ENCODE results near the gene SLC35G2. TPM values are rescaled to one million over a fixed set of nuclear protein-coding genes. Genes with fewer than 3 reads are reported as not detected.

SLC35G2 gene
- total RNA-seq (10 to 100 TPM in 1 of 2 donors, 1 to 10 TPM in 1; 7.5 to 13.1 TPM), polyA plus RNA-seq (1 to 10 TPM; 1.1 to 2.3 TPM)
- long read RNA-seq, donor 1, transcript SLC35G2-201 (2 exons, 1,577 nt), result major isoform, 15 of 37 reads
- long read RNA-seq, donor 1, transcript SLC35G2-202 (2 exons, 2,060 nt), result minor isoform, 14 of 37 reads
- long read RNA-seq, donor 1, partial matches to known transcripts, result 0 of 37 reads
- long read RNA-seq, donor 1, other reads (novel, unspliced or antisense), result 8 of 37 reads
- long read RNA-seq, donor 2, partial matches to known transcripts, result 7 of 16 reads
- long read RNA-seq, donor 2, other reads (novel, unspliced or antisense), result 4 of 16 reads

- no peaks in the 10 kb centered on the region for H3K9me3 ChIP-seq (ENCODE audit: control insufficient read depth, low read length)
- intact Hi-C loops (cut with DNase I), result loop anchor here in 1 of 2 donors (1.0 to 5.0 kb wide), 2 partner anchors 43 to 67 kb away; partner anchors contain the start of genes NCK1 and STAG1
- H3K4me1 ChIP-seq (ENCODE audit: control insufficient read depth in 1 of 2, insufficient read depth in 2 of 2, low read length in 2 of 2), result no peaks in the 10 kb centered on the region
- peak; percentile 61 to 84 for DNase-seq
- ATAC-seq (ENCODE audit: low FRiP score), result peak; percentile 90
- 1% methylated on average over 60 of the region's 60 CpGs for WGBS, 2 donors
- peak within 1 kb of the TSS; percentile 38 to 58 for H3K4me3 ChIP-seq (ENCODE audit: low read length in 2 of 2)
- H3K36me3 ChIP-seq (ENCODE audit: control insufficient read depth in 1 of 2, insufficient read depth in 2 of 2, low read length in 1 of 2), result no peaks in the 10 kb centered on the region
- H3K27me3 ChIP-seq (ENCODE audit: control insufficient read depth in 1 of 2, insufficient read depth in 2 of 2, low read length in 1 of 2), result no peaks in the 10 kb centered on the region
- no peak within 1 kb of the TSS for H3K27ac ChIP-seq (ENCODE audit: low read depth in 1 of 2, low read length in 2 of 2)
Observed at GRCh38 chr3:136818769-136819391, at the start of gene SLC35G2. Gene SLC35G2, plus strand, starts transcription at chr3:136819126. Its CDS starts 35,335 bp downstream, at chr3:136854461.

GRCh38 chr3:136772709-136773108, 46.2 kb upstream of the SLC35G2 start:
- DNase-seq, result no peak
- Histone ChIP-seq H3K4me3 (ENCODE audit: low read length in 2 of 2) (no peak overlapping the region), H3K27me3 (ENCODE audit: control insufficient read depth in 1 of 2, insufficient read depth in 2 of 2, low read length in 1 of 2) (no peaks in the 10 kb centered on the region), H3K27ac (ENCODE audit: low read depth in 1 of 2, low read length in 2 of 2) (no peak overlapping the region), H3K36me3 (ENCODE audit: control insufficient read depth in 1 of 2, insufficient read depth in 2 of 2, low read length in 1 of 2) (no peaks in the 10 kb centered on the region), H3K9me3 (ENCODE audit: control insufficient read depth, low read length) (no peaks in the 10 kb centered on the region), H3K4me1 (ENCODE audit: control insufficient read depth in 1 of 2, insufficient read depth in 2 of 2, low read length in 2 of 2) (no peaks in the 10 kb centered on the region)
- intact Hi-C loops (cut with DNase I), result no loop called here
- WGBS, 2 donors, result 21 to 26% methylated on average over 1 of the region's 1 CpG
- ATAC-seq (ENCODE audit: low FRiP score), result no peak

GRCh38 chr3:136778865-136779264, 40.1 kb upstream of the SLC35G2 start:
- 37 to 39% methylated on average over 4 of the region's 4 CpGs for WGBS, 2 donors
- DNase-seq, result no peak
- Histone ChIP-seq H3K9me3 (ENCODE audit: control insufficient read depth, low read length) (no peaks in the 10 kb centered on the region), H3K36me3 (ENCODE audit: control insufficient read depth in 1 of 2, insufficient read depth in 2 of 2, low read length in 1 of 2) (no peaks in the 10 kb centered on the region), H3K4me3 (ENCODE audit: low read length in 2 of 2) (no peak overlapping the region), H3K27ac (ENCODE audit: low read depth in 1 of 2, low read length in 2 of 2) (no peak overlapping the region), H3K4me1 (ENCODE audit: control insufficient read depth in 1 of 2, insufficient read depth in 2 of 2, low read length in 2 of 2) (no peaks in the 10 kb centered on the region), H3K27me3 (ENCODE audit: control insufficient read depth in 1 of 2, insufficient read depth in 2 of 2, low read length in 1 of 2) (no peaks in the 10 kb centered on the region)
- no peak for ATAC-seq (ENCODE audit: low FRiP score)
- intact Hi-C loops (cut with DNase I), result no loop called here

GRCh38 chr3:136780741-136781140, 38.2 kb upstream of the SLC35G2 start:
- Histone ChIP-seq H3K4me3 (ENCODE audit: low read length in 2 of 2) (no peak overlapping the region), H3K9me3 (ENCODE audit: control insufficient read depth, low read length) (no peaks in the 10 kb centered on the region), H3K36me3 (ENCODE audit: control insufficient read depth in 1 of 2, insufficient read depth in 2 of 2, low read length in 1 of 2) (no peaks in the 10 kb centered on the region), H3K27ac (ENCODE audit: low read depth in 1 of 2, low read length in 2 of 2) (no peak overlapping the region), H3K4me1 (ENCODE audit: control insufficient read depth in 1 of 2, insufficient read depth in 2 of 2, low read length in 2 of 2) (no peaks in the 10 kb centered on the region), H3K27me3 (ENCODE audit: control insufficient read depth in 1 of 2, insufficient read depth in 2 of 2, low read length in 1 of 2) (no peaks in the 10 kb centered on the region)
- intact Hi-C loops (cut with DNase I), result no loop called here
- DNase-seq (no peak), ATAC-seq (ENCODE audit: low FRiP score) (no peak)
- WGBS, 2 donors, result 96 to 98% methylated on average over 4 of the region's 4 CpGs

- Histone ChIP-seq H3K4me3 (ENCODE audit: low read length in 2 of 2) (no peak overlapping the region), H3K27ac (ENCODE audit: low read depth in 1 of 2, low read length in 2 of 2) (peak overlapping the region in 1 of 2 donors; percentile 38), H3K9me3 (ENCODE audit: control insufficient read depth, low read length) (no peaks in the 10 kb centered on the region), H3K27me3 (ENCODE audit: control insufficient read depth in 1 of 2, insufficient read depth in 2 of 2, low read length in 1 of 2) (no peaks in the 10 kb centered on the region), H3K4me1 (ENCODE audit: control insufficient read depth in 1 of 2, insufficient read depth in 2 of 2, low read length in 2 of 2) (no peaks in the 10 kb centered on the region), H3K36me3 (ENCODE audit: control insufficient read depth in 1 of 2, insufficient read depth in 2 of 2, low read length in 1 of 2) (no peaks in the 10 kb centered on the region)
- DNase-seq, result no peak
- no peak for ATAC-seq (ENCODE audit: low FRiP score)
- intact Hi-C loops (cut with DNase I), result no loop called here
- 8 to 11% methylated on average over 5 of the region's 5 CpGs for WGBS, 2 donors
Observed at GRCh38 chr3:136783708-136784191, 35.2 kb upstream of the SLC35G2 start.

GRCh38 chr3:136787349-136787748, 31.6 kb upstream of the SLC35G2 start:
- Histone ChIP-seq H3K9me3 (ENCODE audit: control insufficient read depth, low read length) (no peaks in the 10 kb centered on the region), H3K27me3 (ENCODE audit: control insufficient read depth in 1 of 2, insufficient read depth in 2 of 2, low read length in 1 of 2) (no peaks in the 10 kb centered on the region), H3K4me3 (ENCODE audit: low read length in 2 of 2) (peak overlapping the region in 1 of 2 donors; percentile 45), H3K27ac (ENCODE audit: low read depth in 1 of 2, low read length in 2 of 2) (peak overlapping the region in 1 of 2 donors; percentile 42), H3K4me1 (ENCODE audit: control insufficient read depth in 1 of 2, insufficient read depth in 2 of 2, low read length in 2 of 2) (no peaks in the 10 kb centered on the region), H3K36me3 (ENCODE audit: control insufficient read depth in 1 of 2, insufficient read depth in 2 of 2, low read length in 1 of 2) (no peaks in the 10 kb centered on the region)
- DNase-seq (peak in 1 of 2 donors; percentile 49), ATAC-seq (ENCODE audit: low FRiP score) (peak; percentile 79)
- intact Hi-C loops (cut with DNase I), result no loop called here
- 0 to 1% methylated on average over 2 of the region's 2 CpGs for WGBS, 2 donors

GRCh38 chr3:136788154-136788553, 30.8 kb upstream of the SLC35G2 start:
- H3K27me3 ChIP-seq (ENCODE audit: control insufficient read depth in 1 of 2, insufficient read depth in 2 of 2, low read length in 1 of 2), result no peaks in the 10 kb centered on the region
- intact Hi-C loops (cut with DNase I), result no loop called here
- WGBS, 2 donors, result 64 to 65% methylated on average over 1 of the region's 1 CpG

GRCh38 chr3:136789976-136790375, 28.9 kb upstream of the SLC35G2 start:
- H3K27ac ChIP-seq (ENCODE audit: low read depth in 1 of 2, low read length in 2 of 2), result no peak overlapping the region
- no peaks in the 10 kb centered on the region for H3K9me3 ChIP-seq (ENCODE audit: control insufficient read depth, low read length)
- intact Hi-C loops (cut with DNase I), result no loop called here
- H3K27me3 ChIP-seq (ENCODE audit: control insufficient read depth in 1 of 2, insufficient read depth in 2 of 2, low read length in 1 of 2), result no peaks in the 10 kb centered on the region
- H3K36me3 ChIP-seq (ENCODE audit: control insufficient read depth in 1 of 2, insufficient read depth in 2 of 2, low read length in 1 of 2), result no peaks in the 10 kb centered on the region
- ATAC-seq (ENCODE audit: low FRiP score) (no peak), DNase-seq (no peak)
- 96 to 99% methylated on average over 1 of the region's 1 CpG for WGBS, 2 donors
- H3K4me1 ChIP-seq (ENCODE audit: control insufficient read depth in 1 of 2, insufficient read depth in 2 of 2, low read length in 2 of 2), result no peaks in the 10 kb centered on the region
- no peak overlapping the region for H3K4me3 ChIP-seq (ENCODE audit: low read length in 2 of 2)

More at GRCh38 chr3:136788154-136788553, 30.8 kb upstream of the SLC35G2 start:
- H3K4me3 ChIP-seq (ENCODE audit: low read length in 2 of 2), result no peak overlapping the region
- H3K36me3 ChIP-seq (ENCODE audit: control insufficient read depth in 1 of 2, insufficient read depth in 2 of 2, low read length in 1 of 2), result no peaks in the 10 kb centered on the region
- DNase-seq, result no peak
- H3K27ac ChIP-seq (ENCODE audit: low read depth in 1 of 2, low read length in 2 of 2), result peak overlapping the region in 1 of 2 donors; percentile 12
- H3K9me3 ChIP-seq (ENCODE audit: control insufficient read depth, low read length), result no peaks in the 10 kb centered on the region
- no peak for ATAC-seq (ENCODE audit: low FRiP score)
- no peaks in the 10 kb centered on the region for H3K4me1 ChIP-seq (ENCODE audit: control insufficient read depth in 1 of 2, insufficient read depth in 2 of 2, low read length in 2 of 2)
